GM12878 (cell line): ENCODE data around the gene USP38. TPM values are rescaled to one million over a fixed set of nuclear protein-coding genes. Genes with fewer than 3 reads are reported as not detected.

ENCODE experiments used
- ATAC-seq: fragments of 200-7000 bp; cut with Tn5 transposase; 3 replicates; pipeline ENCODE4 v1.9.1; 2020; ENCODE audit warnings: mild to moderate bottlenecking, moderate library complexity
- BruUV-seq: library from RNA; stranded (reverse); fragments of 400-500 nt; replicated peaks from 2 replicates; lab custom pipeline; 2021; lab: Mats Ljungman, UMichigan
- CTCF ChIA-PET: fragments of 300-600 bp; sonication (Branson Sonifier 250); formaldehyde crosslinking; extraction: SDS; loops from one replicate; lab custom pipeline; 2021; ENCODE audit warnings: inconsistent platforms; lab: Yijun Ruan, JAX
- POLR2A ChIA-PET: fragments of 350-600 bp; formaldehyde crosslinking; extraction: SDS; loops from one replicate; lab custom pipeline; 2021; ENCODE audit warnings: inconsistent platforms; lab: Charles Lee
- RAD21 ChIA-PET: fragments of 300-600 bp; sonication (Branson Sonifier 250); formaldehyde crosslinking; loops from one replicate; lab custom pipeline; 2023; ENCODE audit warnings: antibody characterized with exemption; ENCODE audit not compliant: unreplicated experiment; lab: Charles Lee
- SMC1A ChIA-PET: fragments of 300-600 bp; sonication (Branson Sonifier 250); formaldehyde crosslinking; loops from one replicate; lab custom pipeline; 2023; ENCODE audit not compliant: unreplicated experiment, uncharacterized antibody; lab: Charles Lee
- DNase-seq: peaks from one replicate; pipeline ENCODE4 v3.0.0-alpha.2; 2011; ENCODE audit warnings: low read depth, low spot score
- FAIRE-seq: peaks from 3 replicates; lab custom pipeline; 2011; peaks lifted over from hg19 to GRCh38; lab: Jason Lieb, UNC
- H2AFZ ChIP-seq: 2 replicates; pipeline ENCODE4 v1.6.0; 2011; ENCODE audit warnings: low read depth, low read length, control low read depth; ENCODE audit not compliant: control insufficient read depth
- H3K27ac ChIP-seq: 2 replicates; pipeline ENCODE4 v1.5.1; 2011; ENCODE audit warnings: control low read depth; ENCODE audit not compliant: control insufficient read depth, insufficient read depth
- H3K27me3 ChIP-seq, 2 experiments: replicated peaks in 1 of 2; 2 replicates each; pipeline versions ENCODE4 v1.6.0 to v1.6.1; 2011; ENCODE audit warnings: low read length in 1 of 2; ENCODE audit not compliant: control insufficient read depth in 2 of 2, insufficient read depth in 2 of 2
- H3K36me3 ChIP-seq, 2 experiments: 2 replicates each; pipeline ENCODE4 v1.5.1; 2011; ENCODE audit warnings: low read length in 1 of 2; ENCODE audit not compliant: control insufficient read depth in 2 of 2, insufficient read depth in 2 of 2
- H3K4me1 ChIP-seq: 2 replicates; pipeline ENCODE4 v1.6.1; 2011; ENCODE audit warnings: mild to moderate bottlenecking, low read length, moderate library complexity, mixed read lengths; ENCODE audit not compliant: control insufficient read depth, insufficient read depth
- H3K4me2 ChIP-seq: 2 replicates; pipeline ENCODE4 v1.6.0; 2011; ENCODE audit warnings: control low read depth; ENCODE audit not compliant: control insufficient read depth, insufficient read depth
- H3K4me3 ChIP-seq: fragments of 200-600 bp; sonication (generic); 2 replicates; pipeline ENCODE4 v1.5.1; 2016
- H3K79me2 ChIP-seq: 2 replicates; pipeline ENCODE4 v1.6.0; 2011; ENCODE audit warnings: low read length; ENCODE audit not compliant: control insufficient read depth, insufficient read depth
- H3K9ac ChIP-seq: 2 replicates; pipeline ENCODE4 v1.8.0; 2011; ENCODE audit warnings: low read length, control low read depth, mixed read lengths; ENCODE audit not compliant: control insufficient read depth, insufficient read depth
- H3K9me3 ChIP-seq: replicated peaks from 3 replicates; pipeline ENCODE4 v1.5.1; 2011; ENCODE audit warnings: mild to moderate bottlenecking, low read length; ENCODE audit not compliant: control insufficient read depth, insufficient read depth
- H4K20me1 ChIP-seq: 2 replicates; pipeline ENCODE4 v1.6.0; 2011; ENCODE audit not compliant: control insufficient read depth, insufficient read depth
- BRCA1 ChIP-seq: IDR thresholded peaks from 2 replicates; pipeline ENCODE4 v1.6.1; 2011; ENCODE audit warnings: low read depth, low read length, improper control_type of control experiment
- CBX3 ChIP-seq: fragments of 200-600 bp; sonication (generic); IDR thresholded peaks from 2 replicates; pipeline ENCODE4 v1.6.1; 2016; ENCODE audit warnings: low read depth, borderline replicate concordance
- CHD4 ChIP-seq: fragments of 200-600 bp; sonication (generic); IDR thresholded peaks from 2 replicates; pipeline ENCODE4 v1.6.1; 2016; ENCODE audit warnings: mild to moderate bottlenecking
- CREM ChIP-seq: IDR thresholded peaks from 2 replicates; pipeline ENCODE4 v1.6.1; 2014; ENCODE audit warnings: antibody characterized with exemption, low read depth
- DPF2 ChIP-seq: fragments of 450-650 bp; IDR thresholded peaks from 2 replicates; pipeline ENCODE4 v1.6.1; 2017; ENCODE audit warnings: mild to moderate bottlenecking
- LARP7 ChIP-seq: fragments of 450-650 bp; IDR thresholded peaks from 2 replicates; pipeline ENCODE4 v1.6.1; 2017; ENCODE audit warnings: mild to moderate bottlenecking
- MEF2B ChIP-seq: fragments of 450-650 bp; IDR thresholded peaks from 2 replicates; pipeline ENCODE4 v1.6.1; 2018; ENCODE audit warnings: mild to moderate bottlenecking, moderate library complexity; ENCODE audit not compliant: partially characterized antibody, poor library complexity, severe bottlenecking
- NR2C2 ChIP-seq: IDR thresholded peaks from 2 replicates; pipeline ENCODE4 v1.6.1; 2011; ENCODE audit warnings: borderline replicate concordance, low read depth; ENCODE audit not compliant: control insufficient read depth, insufficient read length
- PAX8 ChIP-seq: fragments of 450-650 bp; IDR thresholded peaks from 2 replicates; pipeline ENCODE4 v1.6.1; 2017; ENCODE audit warnings: mild to moderate bottlenecking, moderate library complexity
- POLR2AphosphoS2 ChIP-seq: IDR thresholded peaks from 2 replicates; pipeline ENCODE4 v1.6.1; 2011; ENCODE audit warnings: low read depth, mild to moderate bottlenecking, low read length, improper control_type of control experiment, moderate library complexity
- SIN3A ChIP-seq: IDR thresholded peaks from 2 replicates; pipeline ENCODE4 v1.6.1; 2012; ENCODE audit warnings: low read depth, low read length, improper control_type of control experiment
- SREBF1 ChIP-seq: IDR thresholded peaks from 2 replicates; pipeline ENCODE4 v1.6.1; 2012; ENCODE audit warnings: mild to moderate bottlenecking, low read length
- SREBF2 ChIP-seq: IDR thresholded peaks from 2 replicates; pipeline ENCODE4 v1.6.1; 2012; ENCODE audit warnings: mild to moderate bottlenecking, low read length
- YBX1 ChIP-seq: fragments of 450-650 bp; IDR thresholded peaks from 2 replicates; pipeline ENCODE4 v1.6.1; 2016; ENCODE audit warnings: antibody characterized with exemption
- ZNF217 ChIP-seq: fragments of 450-650 bp; IDR thresholded peaks from 2 replicates; pipeline ENCODE4 v1.6.1; 2017; ENCODE audit warnings: antibody characterized with exemption, mild to moderate bottlenecking
- ZNF24 ChIP-seq: fragments of 450-650 bp; IDR thresholded peaks from 2 replicates; pipeline ENCODE4 v1.6.1; 2017; ENCODE audit warnings: antibody characterized with exemption, mild to moderate bottlenecking
- WGBS: methylation state at CpG from one replicate; pipeline ENCODE4 v1.1.6; 2016; ENCODE audit warnings: low lambda C conversion rate; ENCODE audit not compliant: insufficient replicate concordance, insufficient coverage; ENCODE audit errors: missing lambda C conversion rate; 5-methylcytosine and 5-hydroxymethylcytosine counted together
- in situ Hi-C: fragments of 300-500 bp; cut with MboI; formaldehyde crosslinking; loops from 9 replicates; pipeline ENCODE4 v1.14.3; 2018; ENCODE audit warnings: mixed read lengths
- intact Hi-C: fragments of 100-400 bp; cut with micrococcal nuclease; formaldehyde crosslinking; loops from one replicate; pipeline ENCODE4 v1.14.2; 2022; ENCODE audit not compliant: unreplicated experiment
- polyA plus RNA-seq, 11 experiments: library from polyadenylated mRNA; depleted of rRNA in 4 of 11; unstranded in 6 of 11; stranded (reverse) in 5 of 11; fragments of >200 nt; fragmentation: Nextera tagmentation in 4 of 11; fragmentation: Illumina TruSeq in 1 of 11; extraction: Ambion mirVana in 4 of 11; extraction: Trizol in 1 of 11; gene quantifications; 1 replicate in 1 of 11; 2 replicates in 10 of 11; pipeline versions ENCODE4 v1.2.1 to v1.2.3, GENCODE V29; 2011 to 2016; ENCODE audit warnings: inconsistent platforms in 2 of 11, missing spikeins in 2 of 11, low read depth in 1 of 11
- total RNA-seq, 4 experiments: library from RNA; depleted of rRNA in 3 of 4; stranded (reverse); fragments of >200 nt in 3 of 4; fragmentation: Illumina TruSeq in 1 of 4; extraction: Trizol in 1 of 4; gene quantifications; 2 replicates each; pipeline versions ENCODE4 v1.2.1 to v1.2.3, GENCODE V29; 2013 to 2021
- TF ChIP-seq, protein P1 (sequence below): fragments of 450-650 bp; conservative IDR thresholded peaks from 2 replicates; pipeline ENCODE4 v1.6.1; 2017; ENCODE audit warnings: mild to moderate bottlenecking, moderate library complexity
- TF ChIP-seq, protein P2 (sequence below): fragments of 450-650 bp; formaldehyde crosslinking; IDR thresholded peaks from 2 replicates; pipeline ENCODE4 v1.4.0; 2022; ENCODE audit warnings: mild to moderate bottlenecking, moderate library complexity

The USP38 gene
- total and polyA plus RNA-seq, 10 of the 15 experiments (the other 5 are each of a cell fraction or from before 2014, with no cell fraction given), result 4.4 to 19.0 (median 14.7) TPM

DNA sequence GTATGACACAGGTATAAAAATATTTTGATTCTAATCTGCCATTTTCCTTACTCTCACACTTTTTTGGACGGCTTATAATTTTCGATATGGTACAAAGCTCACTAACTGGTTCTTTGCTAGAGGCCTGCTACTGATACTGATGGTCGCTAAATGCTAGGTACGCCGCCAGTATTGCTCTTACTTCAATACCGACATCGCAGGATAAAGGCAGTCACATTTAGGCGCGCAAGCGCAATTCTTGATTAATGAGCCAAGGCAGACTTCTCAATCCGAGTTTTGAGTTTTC lies 557 bp upstream of the USP38 start:
- H3K9me3 ChIP-seq, result no peaks in the 10 kb centered on the region
- no TSS peak for BruUV-seq
- no peaks in the 10 kb centered on the region for H4K20me1 ChIP-seq
- H3K4me1 ChIP-seq, result no peaks in the 10 kb centered on the region
- SMC1A ChIA-PET, result interaction anchor here (1.0 kb wide), 1 partner anchor 191 kb away, joined by 4 read pairs; no protein-coding TSS in a partner anchor
- no peak for FAIRE-seq
- H3K79me2 ChIP-seq, result peaks cover 61% of the 10 kb centered on the region
- peak overlapping the region; percentile 77 for H3K27ac ChIP-seq
- peak overlapping the region; percentile 87 for H3K4me3 ChIP-seq
- in situ Hi-C loops, result no loop called here
- no peaks in the 10 kb centered on the region for H3K36me3 ChIP-seq
- H2AFZ ChIP-seq, result peak overlapping the region; percentile 96
- TF ChIP-seq CHD4, result no peak
- TF ChIP-seq DPF2, result no peak
- TF ChIP-seq LARP7, result no peak; the same call in 1 of the 2 replicates
- no peak for TF ChIP-seq SREBF2
- 0 out of 2 replicates have a peak, but pooled peaks have one; percentile 68 for TF ChIP-seq PAX8
- TF ChIP-seq SREBF1, result no peak
- TF ChIP-seq YBX1, result no peak
- TF ChIP-seq, protein P1, sequence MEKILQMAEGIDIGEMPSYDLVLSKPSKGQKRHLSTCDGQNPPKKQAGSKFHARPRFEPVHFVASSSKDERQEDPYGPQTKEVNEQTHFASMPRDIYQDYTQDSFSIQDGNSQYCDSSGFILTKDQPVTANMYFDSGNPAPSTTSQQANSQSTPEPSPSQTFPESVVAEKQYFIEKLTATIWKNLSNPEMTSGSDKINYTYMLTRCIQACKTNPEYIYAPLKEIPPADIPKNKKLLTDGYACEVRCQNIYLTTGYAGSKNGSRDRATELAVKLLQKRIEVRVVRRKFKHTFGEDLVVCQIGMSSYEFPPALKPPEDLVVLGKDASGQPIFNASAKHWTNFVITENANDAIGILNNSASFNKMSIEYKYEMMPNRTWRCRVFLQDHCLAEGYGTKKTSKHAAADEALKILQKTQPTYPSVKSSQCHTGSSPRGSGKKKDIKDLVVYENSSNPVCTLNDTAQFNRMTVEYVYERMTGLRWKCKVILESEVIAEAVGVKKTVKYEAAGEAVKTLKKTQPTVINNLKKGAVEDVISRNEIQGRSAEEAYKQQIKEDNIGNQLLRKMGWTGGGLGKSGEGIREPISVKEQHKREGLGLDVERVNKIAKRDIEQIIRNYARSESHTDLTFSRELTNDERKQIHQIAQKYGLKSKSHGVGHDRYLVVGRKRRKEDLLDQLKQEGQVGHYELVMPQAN, result 0 out of 2 replicates have a peak, but pooled peaks have one; percentile 25
- no peak for TF ChIP-seq ZNF24
- TF ChIP-seq POLR2AphosphoS2, result no peak
- no peak for TF ChIP-seq SIN3A
- no peak for TF ChIP-seq BRCA1
- TF ChIP-seq, protein P2, sequence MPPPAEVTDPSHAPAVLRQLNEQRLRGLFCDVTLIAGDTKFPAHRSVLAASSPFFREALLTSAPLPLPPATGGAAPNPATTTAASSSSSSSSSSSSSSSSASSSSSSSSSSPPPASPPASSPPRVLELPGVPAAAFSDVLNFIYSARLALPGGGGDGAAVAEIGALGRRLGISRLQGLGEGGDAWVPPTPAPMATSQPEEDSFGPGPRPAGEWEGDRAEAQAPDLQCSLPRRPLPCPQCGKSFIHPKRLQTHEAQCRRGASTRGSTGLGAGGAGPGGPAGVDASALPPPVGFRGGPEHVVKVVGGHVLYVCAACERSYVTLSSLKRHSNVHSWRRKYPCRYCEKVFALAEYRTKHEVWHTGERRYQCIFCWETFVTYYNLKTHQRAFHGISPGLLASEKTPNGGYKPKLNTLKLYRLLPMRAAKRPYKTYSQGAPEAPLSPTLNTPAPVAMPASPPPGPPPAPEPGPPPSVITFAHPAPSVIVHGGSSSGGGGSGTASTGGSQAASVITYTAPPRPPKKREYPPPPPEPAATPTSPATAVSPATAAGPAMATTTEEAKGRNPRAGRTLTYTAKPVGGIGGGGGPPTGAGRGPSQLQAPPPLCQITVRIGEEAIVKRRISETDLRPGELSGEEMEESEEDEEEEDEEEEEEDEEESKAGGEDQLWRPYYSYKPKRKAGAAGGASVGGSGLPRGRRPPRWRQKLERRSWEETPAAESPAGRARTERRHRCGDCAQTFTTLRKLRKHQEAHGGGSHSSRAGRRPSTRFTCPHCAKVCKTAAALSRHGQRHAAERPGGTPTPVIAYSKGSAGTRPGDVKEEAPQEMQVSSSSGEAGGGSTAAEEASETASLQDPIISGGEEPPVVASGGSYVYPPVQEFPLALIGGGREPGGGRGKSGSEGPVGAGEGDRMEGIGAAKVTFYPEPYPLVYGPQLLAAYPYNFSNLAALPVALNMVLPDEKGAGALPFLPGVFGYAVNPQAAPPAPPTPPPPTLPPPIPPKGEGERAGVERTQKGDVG (CRISPR knock-in tag), result no peak
- no peak for TF ChIP-seq CBX3
- no peak for TF ChIP-seq CREM
- no peak for TF ChIP-seq NR2C2
- no peak for TF ChIP-seq MEF2B
- TF ChIP-seq ZNF217, result no peak
- WGBS, result 1% methylated on average over 11 of the region's 11 CpGs
- POLR2A ChIA-PET, result no interaction called here
- intact Hi-C loops, result no loop called here
- no peak for DNase-seq
- H3K27me3 ChIP-seq, result no peaks in the 10 kb centered on the region
- RAD21 ChIA-PET, result no interaction called here
- H3K4me2 ChIP-seq, result peak overlapping the region; percentile 86
- peak; percentile 27 for ATAC-seq
- H3K9ac ChIP-seq, result peak overlapping the region; percentile 71
- CTCF ChIA-PET, result no interaction called here
